ENCODE results near the gene ADAMTS15.
"Not testable (repeated sequence)": the region's sequence is repeated elsewhere in the genome, so short reads cannot be mapped to it uniquely, and the experiment has no call there.

The ADAMTS15 gene

GRCh38 chr11:130429983-130430382 is 18.5 kb upstream of the ADAMTS15 start:
- no peak for DNase-seq
- in situ Hi-C loops (cut with HindIII; ENCODE audit: low pct_ligation_motif_present, low pct_unique_long_range_greater_than_20kb, low sequenced_read_pairs), result loop anchor here (25.0 kb wide), 2 partner anchors 207 to 432 kb away; no protein-coding TSS in a partner anchor

GRCh38 chr11:130431331-130431773 is 17.1 kb upstream of the ADAMTS15 start:
- peak; percentile 63 for DNase-seq
- in situ Hi-C loops (cut with HindIII; ENCODE audit: low pct_ligation_motif_present, low pct_unique_long_range_greater_than_20kb, low sequenced_read_pairs), result loop anchor here (25.0 kb wide), 2 partner anchors 206 to 431 kb away; no protein-coding TSS in a partner anchor

- no peak for DNase-seq
- in situ Hi-C loops (cut with HindIII; ENCODE audit: low pct_ligation_motif_present, low pct_unique_long_range_greater_than_20kb, low sequenced_read_pairs), result loop anchor here (25.0 kb wide), 2 partner anchors 206 to 430 kb away; no protein-coding TSS in a partner anchor
Observed at GRCh38 chr11:130431801-130432200, 16.6 kb upstream of the ADAMTS15 start.

GRCh38 chr11:130433357-130433756 is 15.1 kb upstream of the ADAMTS15 start:
- no peak for DNase-seq
- in situ Hi-C loops (cut with HindIII; ENCODE audit: low pct_ligation_motif_present, low pct_unique_long_range_greater_than_20kb, low sequenced_read_pairs), result loop anchor here (25.0 kb wide), 2 partner anchors 204 to 429 kb away; no protein-coding TSS in a partner anchor

- peak; percentile 73 for DNase-seq
- in situ Hi-C loops (cut with HindIII; ENCODE audit: low pct_ligation_motif_present, low pct_unique_long_range_greater_than_20kb, low sequenced_read_pairs), result loop anchor here (25.0 kb wide), 2 partner anchors 203 to 428 kb away; no protein-coding TSS in a partner anchor
Observed at GRCh38 chr11:130434521-130435223, 13.8 kb upstream of the ADAMTS15 start.

- in situ Hi-C loops (cut with HindIII; ENCODE audit: low pct_ligation_motif_present, low pct_unique_long_range_greater_than_20kb, low sequenced_read_pairs), result loop anchor here (25.0 kb wide), 2 partner anchors 202 to 427 kb away; no protein-coding TSS in a partner anchor
- DNase-seq, result no peak
Observed at GRCh38 chr11:130435671-130436070, 12.8 kb upstream of the ADAMTS15 start.

GRCh38 chr11:130436171-130436570 is 12.3 kb upstream of the ADAMTS15 start:
- in situ Hi-C loops (cut with HindIII; ENCODE audit: low pct_ligation_motif_present, low pct_unique_long_range_greater_than_20kb, low sequenced_read_pairs), result loop anchor here (25.0 kb wide), 2 partner anchors 201 to 426 kb away; no protein-coding TSS in a partner anchor
- no peak for DNase-seq

GRCh38 chr11:130437848-130438247 is 10.6 kb upstream of the ADAMTS15 start:
- no peak for DNase-seq
- in situ Hi-C loops (cut with HindIII; ENCODE audit: low pct_ligation_motif_present, low pct_unique_long_range_greater_than_20kb, low sequenced_read_pairs), result loop anchor here (25.0 kb wide), 2 partner anchors 199 to 424 kb away; no protein-coding TSS in a partner anchor

GRCh38 chr11:130438401-130439159 is 9.9 kb upstream of the ADAMTS15 start:
- DNase-seq, result not testable (repeated sequence)
- in situ Hi-C loops (cut with HindIII; ENCODE audit: low pct_ligation_motif_present, low pct_unique_long_range_greater_than_20kb, low sequenced_read_pairs), result loop anchor here (25.0 kb wide), 2 partner anchors 199 to 424 kb away; no protein-coding TSS in a partner anchor

- in situ Hi-C loops (cut with HindIII; ENCODE audit: low pct_ligation_motif_present, low pct_unique_long_range_greater_than_20kb, low sequenced_read_pairs), result loop anchor here (25.0 kb wide), 2 partner anchors 198 to 423 kb away; no protein-coding TSS in a partner anchor
- DNase-seq, result no peak
Observed at GRCh38 chr11:130439160-130439519, 9.3 kb upstream of the ADAMTS15 start.

- no peak for DNase-seq
- in situ Hi-C loops (cut with HindIII; ENCODE audit: low pct_ligation_motif_present, low pct_unique_long_range_greater_than_20kb, low sequenced_read_pairs), result loop anchor here (25.0 kb wide), 2 partner anchors 197 to 422 kb away; no protein-coding TSS in a partner anchor
Observed at GRCh38 chr11:130439876-130440275, 8.6 kb upstream of the ADAMTS15 start.

- in situ Hi-C loops (cut with HindIII; ENCODE audit: low pct_ligation_motif_present, low pct_unique_long_range_greater_than_20kb, low sequenced_read_pairs), result loop anchor here (25.0 kb wide), 2 partner anchors 196 to 421 kb away; no protein-coding TSS in a partner anchor
- no peak for DNase-seq
Observed at GRCh38 chr11:130441719-130442118, 6.7 kb upstream of the ADAMTS15 start.

- in situ Hi-C loops (cut with HindIII; ENCODE audit: low pct_ligation_motif_present, low pct_unique_long_range_greater_than_20kb, low sequenced_read_pairs), result loop anchor here (25.0 kb wide), 2 partner anchors 195 to 420 kb away; no protein-coding TSS in a partner anchor
- DNase-seq, result no peak
Observed at GRCh38 chr11:130442737-130443136, 5.7 kb upstream of the ADAMTS15 start.

GRCh38 chr11:130445788-130446187 is 2.7 kb upstream of the ADAMTS15 start:
- DNase-seq, result no peak
- in situ Hi-C loops (cut with HindIII; ENCODE audit: low pct_ligation_motif_present, low pct_unique_long_range_greater_than_20kb, low sequenced_read_pairs), result loop anchor here (25.0 kb wide), 2 partner anchors 192 to 417 kb away; no protein-coding TSS in a partner anchor

GRCh38 chr11:130448039-130448415 is 418 bp upstream of the ADAMTS15 start:
- no peak for DNase-seq
- in situ Hi-C loops (cut with HindIII; ENCODE audit: low pct_ligation_motif_present, low pct_unique_long_range_greater_than_20kb, low sequenced_read_pairs), result loop anchor here (25.0 kb wide), 2 partner anchors 189 to 414 kb away; no protein-coding TSS in a partner anchor

- in situ Hi-C loops (cut with HindIII; ENCODE audit: low pct_ligation_motif_present, low pct_unique_long_range_greater_than_20kb, low sequenced_read_pairs), result loop anchor here (25.0 kb wide), 2 partner anchors 188 to 413 kb away; no protein-coding TSS in a partner anchor
- DNase-seq, result no peak
Observed at GRCh38 chr11:130449310-130449990, 1.0 kb downstream of the ADAMTS15 start.

GRCh38 chr11:130449996-130450769 is 1.7 kb downstream of the ADAMTS15 start:
- DNase-seq, result peak; percentile 89
- in situ Hi-C loops (cut with HindIII; ENCODE audit: low pct_ligation_motif_present, low pct_unique_long_range_greater_than_20kb, low sequenced_read_pairs), result loop anchor here (25.0 kb wide), 2 partner anchors 187 to 412 kb away; no protein-coding TSS in a partner anchor
